ENCODE results near the gene VPS13C. TPM values are rescaled to one million over a fixed set of nuclear protein-coding genes. Genes with fewer than 3 reads are reported as not detected.

Gene VPS13C
- 52.3 and 60.9 TPM in 2 replicates for total RNA-seq
- polyA plus RNA-seq = 6.7 and 8.8 TPM in 2 replicates

GRCh38 chr15:62060113-62060895 lies at the start of gene VPS13C:
VPS13C (minus strand) TSS chr15:62060447; CDS start chr15:62060374, 73 bp downstream.
- 2% methylated on average over 63 of the region's 73 CpGs for WGBS (ENCODE audit: low lambda C conversion rate, missing lambda C conversion rate)
- peak; percentile 97 for DNase-seq (ENCODE audit: low spot score)

GRCh38 chr15:62109437-62109836 lies 49.2 kb upstream of the VPS13C start:
- H3K79me2 ChIP-seq = no peaks in the 10 kb centered on the region
- H3K36me3 ChIP-seq (replicated peaks; ENCODE audit: insufficient read depth, low read depth) = no peaks in the 10 kb centered on the region
- peak overlapping the region; percentile 68 for H3K27ac ChIP-seq
- peaks cover 29% of the 10 kb centered on the region for H3K4me1 ChIP-seq (ENCODE audit: insufficient read depth)
- no peak for TF ChIP-seq CTCF (IDR thresholded peaks at IDR 0.05; ENCODE audit: poor library complexity)
- TF ChIP-seq EZH2 (IDR thresholded peaks at IDR 0.05; ENCODE audit: borderline replicate concordance) = no peak
- no peak for TF ChIP-seq EZH2phosphoT487 (IDR thresholded peaks at IDR 0.05; ENCODE audit: low read depth, severe bottlenecking, unreplicated experiment)
- H3K4me2 ChIP-seq = no peak overlapping the region
- no peaks in the 10 kb centered on the region for H3K9me3 ChIP-seq (ENCODE audit: low read depth)
- H3K4me3 ChIP-seq = no peak overlapping the region
- DNase-seq (ENCODE audit: low spot score) = no peak
- 86% methylated on average over 1 of the region's 1 CpG for WGBS (ENCODE audit: low lambda C conversion rate, missing lambda C conversion rate)
- H3K27me3 ChIP-seq = no peaks in the 10 kb centered on the region
- H2AFZ ChIP-seq = no peak overlapping the region
- H3K9me2 ChIP-seq (replicated peaks; ENCODE audit: insufficient read depth) = no peaks in the 10 kb centered on the region
- no peaks in the 10 kb centered on the region for H4K20me1 ChIP-seq (ENCODE audit: insufficient read depth, poor library complexity, severe bottlenecking)

More at GRCh38 chr15:62060113-62060895, at the start of gene VPS13C:
- Histone ChIP-seq H3K4me3 (peak within 1 kb of the TSS; percentile 94), H3K79me2 (peaks cover 36% of the 10 kb centered on the region), H4K20me1 (ENCODE audit: insufficient read depth, poor library complexity, severe bottlenecking) (peaks cover 11% of the 10 kb centered on the region), H3K27ac (peak within 1 kb of the TSS; percentile 92), H3K36me3 (replicated peaks; ENCODE audit: insufficient read depth, low read depth) (no peaks in the 10 kb centered on the region), H3K4me1 (ENCODE audit: insufficient read depth) (peaks cover 2% of the 10 kb centered on the region), H3K27me3 (no peaks in the 10 kb centered on the region), H3K4me2 (peak within 1 kb of the TSS; percentile 92), H3K9me2 (replicated peaks; ENCODE audit: insufficient read depth) (no peaks in the 10 kb centered on the region), H3K9me3 (ENCODE audit: low read depth) (no peaks in the 10 kb centered on the region), H2AFZ (peak within 1 kb of the TSS; percentile 88)
- no peak for TF ChIP-seq EZH2phosphoT487 (IDR thresholded peaks at IDR 0.05; ENCODE audit: low read depth, severe bottlenecking, unreplicated experiment)
- peak; percentile 63 for TF ChIP-seq CTCF (IDR thresholded peaks at IDR 0.05; ENCODE audit: poor library complexity)

GRCh38 chr15:62108411-62108810 lies 48.2 kb upstream of the VPS13C start:
- Histone ChIP-seq H3K27me3 (no peaks in the 10 kb centered on the region), H3K4me2 (no peak overlapping the region)
- 63% methylated on average over 2 of the region's 2 CpGs for WGBS (ENCODE audit: low lambda C conversion rate, missing lambda C conversion rate)

More at GRCh38 chr15:62108411-62108810, 48.2 kb upstream of the VPS13C start:
- Histone ChIP-seq H3K4me1 (ENCODE audit: insufficient read depth) (peaks cover 28% of the 10 kb centered on the region), H3K79me2 (no peaks in the 10 kb centered on the region), H3K9me3 (ENCODE audit: low read depth) (no peaks in the 10 kb centered on the region), H3K9me2 (replicated peaks; ENCODE audit: insufficient read depth) (no peaks in the 10 kb centered on the region), H3K4me3 (no peak overlapping the region), H3K27ac (peak overlapping the region; percentile 7), H4K20me1 (ENCODE audit: insufficient read depth, poor library complexity, severe bottlenecking) (no peaks in the 10 kb centered on the region), H2AFZ (no peak overlapping the region), H3K36me3 (replicated peaks; ENCODE audit: insufficient read depth, low read depth) (no peaks in the 10 kb centered on the region)
- DNase-seq (ENCODE audit: low spot score) = no peak
- TF ChIP-seq CTCF (IDR thresholded peaks at IDR 0.05; ENCODE audit: poor library complexity) (no peak), EZH2phosphoT487 (IDR thresholded peaks at IDR 0.05; ENCODE audit: low read depth, severe bottlenecking, unreplicated experiment) (no peak), EZH2 (IDR thresholded peaks at IDR 0.05; ENCODE audit: borderline replicate concordance) (no peak)

Data from hepatocyte (in vitro differentiated cells).